GM15510 (cell line): ENCODE measurements around the gene ADAMTS14.

ENCODE experiments used
- POLR2A ChIP-seq: IDR thresholded peaks from 3 replicates; pipeline ENCODE4 v1.6.1; 2011; ENCODE audit warnings: borderline replicate concordance; ENCODE audit not compliant: insufficient read length; ENCODE audit errors: extremely low read depth

The ADAMTS14 gene

DNA sequence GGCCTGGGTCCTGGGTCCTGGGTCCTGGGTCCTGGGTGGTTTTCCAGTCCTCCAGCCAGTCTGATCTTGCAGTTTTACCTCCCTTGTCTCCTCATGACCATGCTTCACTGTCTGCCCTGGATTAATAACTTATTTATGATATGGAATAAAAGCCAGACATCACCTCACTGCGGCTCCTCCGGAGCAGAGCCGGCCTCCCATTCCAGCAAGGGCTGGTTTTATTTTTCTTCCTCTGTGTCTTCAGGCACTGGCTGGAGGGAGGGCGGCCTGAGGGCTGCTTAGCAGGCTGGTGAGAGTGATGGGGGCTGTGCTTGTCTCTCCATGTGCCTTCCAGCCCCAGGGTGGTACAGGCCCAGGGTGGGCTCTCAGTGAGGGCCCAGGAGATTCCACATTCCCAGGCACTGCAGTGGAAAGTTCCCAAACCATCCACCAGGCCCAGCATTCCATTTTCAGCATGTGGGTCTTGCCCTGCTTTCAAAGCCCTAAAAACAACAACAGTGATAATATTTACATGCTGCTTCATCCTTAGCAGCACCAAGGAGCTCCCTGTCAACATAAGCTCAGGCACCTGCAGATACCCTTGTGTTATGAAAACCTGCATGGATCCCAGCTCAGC lies 12.6 kb downstream of the ADAMTS14 start:
- no peak for TF ChIP-seq POLR2A

DNA sequence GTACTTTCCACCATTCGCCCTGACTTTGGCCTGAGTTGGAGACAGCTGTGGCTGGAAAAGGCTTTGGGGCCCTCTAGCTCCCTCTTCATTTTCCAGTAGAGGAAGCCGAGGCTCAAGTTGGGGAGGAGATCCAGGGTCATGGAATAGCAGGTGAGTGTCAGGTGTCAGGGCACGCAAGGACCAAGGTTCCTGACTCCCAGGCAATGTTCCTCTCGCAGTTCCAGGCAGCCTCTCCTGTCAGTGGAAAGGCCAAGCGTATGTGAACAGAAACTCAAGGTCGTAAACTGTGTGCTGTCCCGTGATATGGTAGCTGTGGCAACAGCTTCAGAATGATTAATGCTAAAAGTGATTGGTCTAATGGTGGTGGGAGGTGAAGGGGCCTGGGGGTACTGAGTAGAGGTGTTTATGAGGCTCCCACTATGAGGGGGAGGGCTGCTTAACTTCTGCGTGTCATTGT lies 13.2 kb downstream of the ADAMTS14 start:
- no peak for TF ChIP-seq POLR2A

GRCh38 chr10:70688828-70689227 lies 16.5 kb downstream of the ADAMTS14 start:
- no peak for TF ChIP-seq POLR2A

DNA sequence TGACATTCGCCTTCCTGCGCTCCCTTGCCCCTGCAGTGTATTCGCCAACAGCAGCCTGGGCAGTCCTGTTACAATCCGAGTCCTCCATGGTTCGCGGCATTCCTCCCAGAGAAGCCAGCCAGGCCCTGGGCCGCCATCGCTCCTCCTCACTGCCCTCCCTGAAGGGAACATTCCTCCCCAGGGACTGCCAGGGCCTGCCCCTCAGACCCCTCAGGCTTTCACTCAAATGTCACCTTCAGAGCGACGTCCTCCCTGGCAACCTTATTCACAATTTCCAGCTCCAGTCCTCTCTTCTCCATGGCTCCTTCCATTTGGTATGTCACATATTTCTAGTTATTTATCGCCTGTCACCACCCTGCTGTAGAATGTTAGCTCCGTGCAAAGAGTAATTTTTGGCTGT lies 17.4 kb downstream of the ADAMTS14 start:
- no peak for TF ChIP-seq POLR2A

GRCh38 chr10:70690589-70690988 lies 18.3 kb downstream of the ADAMTS14 start:
- no peak for TF ChIP-seq POLR2A

DNA sequence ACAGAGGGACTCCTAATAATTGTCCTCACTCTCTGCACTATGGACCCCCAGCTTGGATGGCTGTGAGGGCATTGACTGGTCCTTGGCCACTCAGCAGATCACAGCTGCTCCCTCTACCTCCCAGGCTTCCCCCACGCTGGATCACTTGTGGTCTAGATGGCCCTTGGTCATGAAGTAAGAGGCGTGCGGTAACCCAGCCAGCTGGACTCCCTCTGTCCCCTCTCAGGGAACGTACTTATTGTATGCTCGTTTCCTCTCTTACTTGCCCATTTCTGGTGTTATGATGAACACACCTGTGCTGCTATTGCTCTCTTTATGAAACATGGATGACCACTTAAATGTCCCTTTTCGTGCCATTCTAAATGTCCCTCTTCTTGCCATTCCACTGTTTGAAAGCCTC lies 19.3 kb downstream of the ADAMTS14 start:
- TF ChIP-seq POLR2A: no peak

DNA sequence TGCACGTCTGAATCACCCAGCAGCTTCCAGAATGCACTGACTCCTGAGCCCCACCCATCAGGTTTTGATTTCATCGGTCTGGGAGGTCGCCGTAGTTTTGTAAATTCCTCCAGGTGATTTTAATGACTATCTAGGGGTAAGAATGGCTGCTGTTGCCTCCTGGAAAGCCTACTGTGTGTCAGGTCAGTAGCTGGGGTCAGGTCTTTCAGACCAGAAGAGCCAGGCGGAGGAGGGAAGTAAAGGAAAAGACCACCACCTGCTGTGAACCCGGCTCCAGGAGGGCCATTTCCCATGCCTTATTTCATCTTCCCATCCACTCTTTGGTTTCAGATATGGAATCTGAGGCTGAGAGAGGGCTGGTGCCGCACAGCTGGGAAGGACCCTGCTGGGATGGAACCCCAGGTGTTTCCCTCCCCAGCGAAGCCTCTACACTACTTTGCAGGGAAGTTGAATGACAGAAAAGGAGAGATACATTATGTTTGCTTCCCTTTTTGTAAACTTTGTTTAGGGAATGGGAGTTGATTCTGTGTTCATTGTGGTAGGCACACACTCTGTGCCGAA lies 19.8 kb downstream of the ADAMTS14 start:
- TF ChIP-seq POLR2A: no peak

GRCh38 chr10:70693619-70694335 lies 21.5 kb downstream of the ADAMTS14 start:
- no peak for TF ChIP-seq POLR2A

DNA sequence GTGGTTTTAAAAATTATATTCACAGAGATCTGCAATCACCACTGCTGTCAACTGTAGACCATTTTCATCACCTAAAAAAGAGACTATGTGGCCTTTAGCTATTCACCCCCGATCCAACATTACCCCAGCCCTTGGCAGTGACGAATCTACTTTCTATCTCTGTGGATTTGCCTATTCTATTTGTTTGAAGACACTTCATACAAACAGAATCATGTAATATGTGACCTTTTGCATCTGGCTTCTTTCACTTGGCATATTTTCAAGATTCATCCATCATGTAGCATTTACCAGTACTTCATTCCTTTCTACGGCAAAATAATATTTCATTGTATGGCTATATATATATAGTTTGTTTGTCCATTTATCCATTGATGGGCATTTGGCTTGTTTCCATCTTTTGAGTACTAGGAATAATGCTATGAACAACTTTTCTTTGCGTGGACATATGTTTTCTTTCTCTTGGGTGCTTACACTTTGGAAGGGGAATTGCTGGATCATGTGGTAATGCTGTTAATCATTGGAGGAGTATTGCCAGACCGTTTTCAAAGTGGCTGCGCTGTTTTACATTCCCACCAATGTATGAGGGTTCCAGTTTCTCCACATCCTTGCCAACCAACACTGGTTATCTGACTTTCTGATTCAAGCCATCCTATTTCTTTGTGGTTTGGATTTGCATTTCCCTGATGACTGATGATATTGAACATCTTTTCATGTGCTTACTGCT lies 22.3 kb downstream of the ADAMTS14 start:
- no peak for TF ChIP-seq POLR2A

- TF ChIP-seq POLR2A: no peak
Observed at GRCh38 chr10:70695241-70696030, 23.1 kb downstream of the ADAMTS14 start.

DNA sequence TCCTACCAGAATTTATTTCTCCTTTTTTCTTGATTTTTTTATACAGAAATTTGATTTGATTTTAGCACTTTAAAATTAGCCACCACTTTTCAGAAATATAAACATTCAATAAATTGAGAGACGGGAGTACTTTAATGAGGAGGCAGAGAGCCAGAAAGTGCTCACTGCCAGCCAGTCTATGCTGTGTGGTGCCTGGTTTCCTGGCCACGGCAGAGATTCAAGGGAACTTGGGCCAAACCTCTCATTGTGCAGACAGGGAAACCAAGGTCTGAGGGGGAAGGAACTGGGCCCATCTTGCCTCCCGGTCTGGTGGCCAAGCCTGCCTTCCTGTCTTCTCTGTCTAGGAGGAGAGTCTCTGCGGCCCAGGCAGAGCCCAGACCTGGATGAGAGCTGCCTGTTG lies 25.9 kb downstream of the ADAMTS14 start:
- TF ChIP-seq POLR2A: no peak

- TF ChIP-seq POLR2A: no peak
Observed at GRCh38 chr10:70699063-70699658, 26.9 kb downstream of the ADAMTS14 start.

- TF ChIP-seq POLR2A: no peak
Observed at GRCh38 chr10:70699659-70700174, 27.4 kb downstream of the ADAMTS14 start.

DNA sequence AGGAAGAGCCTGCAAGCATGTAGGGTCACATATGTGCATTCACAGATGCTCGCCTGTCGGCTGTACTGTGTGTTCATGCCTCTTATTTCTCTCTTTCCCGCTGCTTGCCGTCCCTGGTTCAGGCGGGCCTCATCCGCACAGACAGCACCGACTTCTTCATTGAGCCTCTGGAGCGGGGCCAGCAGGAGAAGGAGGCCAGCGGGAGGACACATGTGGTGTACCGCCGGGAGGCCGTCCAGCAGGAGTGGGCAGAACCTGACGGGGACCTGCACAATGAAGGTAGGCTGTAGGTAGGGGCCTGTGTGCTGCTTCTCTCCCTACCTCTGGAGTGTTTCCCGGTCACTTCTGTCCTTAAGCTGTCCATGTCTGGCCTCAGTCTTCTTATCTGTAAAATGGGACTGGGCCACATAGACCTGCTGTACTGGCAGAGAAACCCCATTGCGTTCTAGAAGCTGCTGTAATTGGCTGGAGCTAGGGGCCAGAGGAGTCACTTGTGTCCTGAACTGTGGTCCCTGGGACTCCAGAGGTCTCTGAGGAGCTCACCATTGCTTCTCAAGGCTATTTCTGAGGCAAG lies 30.0 kb downstream of the ADAMTS14 start:
- no peak for TF ChIP-seq POLR2A
